ENCODE data around the gene DGKD.

GRCh38 chr2:233469261-233470010, 115.1 kb downstream of the DGKD start:
- TF ChIP-seq CTCF (IDR thresholded peaks at IDR 0.05) = no peak
- no peak for TF ChIP-seq POLR2AphosphoS5 (IDR thresholded peaks at IDR 0.05)
- no peak for TF ChIP-seq POLR2A (IDR thresholded peaks at IDR 0.05)
